GM18511 (cell line): Measurements from ENCODE around the gene BOLA1.
"Not testable (repeated sequence)": the region's sequence is repeated elsewhere in the genome, so short reads cannot be mapped to it uniquely, and the experiment has no call there.

Experiments used
- ATAC-seq: cut with Tn5 transposase; IDR thresholded peaks from one replicate; pipeline ENCODE4 v1.9.1; 2021; ENCODE audit warnings: mild to moderate bottlenecking, moderate library complexity; ENCODE audit not compliant: unreplicated experiment

Gene BOLA1

DNA sequence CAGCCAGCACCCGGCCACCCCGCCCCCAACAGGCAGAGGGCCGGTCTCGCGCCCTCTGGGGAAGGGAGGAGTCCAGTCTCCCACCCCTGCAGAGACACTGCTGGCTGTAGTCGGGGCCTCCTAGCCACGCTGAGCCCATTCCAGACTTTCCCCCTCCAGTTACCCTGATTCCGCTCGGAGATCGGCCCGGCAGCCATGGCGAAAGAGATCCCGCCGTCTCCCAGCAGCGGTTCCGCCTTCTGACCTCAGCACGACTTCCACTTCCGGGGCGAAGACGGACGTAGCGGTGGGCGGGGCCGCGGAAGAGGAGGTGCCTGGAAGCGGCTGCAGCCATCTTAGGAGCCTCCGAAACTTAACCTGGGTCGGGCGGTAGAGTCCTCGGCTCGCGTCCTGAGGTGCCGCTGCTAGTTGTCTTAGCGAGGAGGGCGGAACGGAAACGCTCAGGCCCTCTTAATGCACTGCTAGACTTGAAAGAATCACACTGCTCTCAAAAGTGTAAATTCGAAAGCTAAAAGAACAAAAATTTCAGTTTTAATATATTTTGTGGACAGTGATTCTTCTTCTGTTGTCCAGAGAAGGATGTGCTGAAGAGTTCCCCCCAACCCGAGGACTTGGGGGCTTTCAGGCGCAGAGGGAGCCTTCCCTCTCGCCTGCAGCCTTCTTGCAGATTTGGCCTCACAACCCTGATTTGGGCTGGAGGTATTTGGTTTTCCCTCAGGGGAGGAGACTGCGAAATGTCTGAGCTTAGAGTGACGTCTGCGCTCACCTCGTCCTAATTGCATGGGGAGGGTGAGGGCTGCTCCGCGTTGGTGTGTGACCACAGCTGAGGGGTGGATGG, 28.4 kb downstream of the BOLA1 start, which contains the start of gene SF3B4:
Gene SF3B4 (minus strand): TSS at position 241 of the 838 bp plus-strand sequence. CDS start 44 bp downstream, at position 197.
- ATAC-seq, result peak; percentile 96

DNA sequence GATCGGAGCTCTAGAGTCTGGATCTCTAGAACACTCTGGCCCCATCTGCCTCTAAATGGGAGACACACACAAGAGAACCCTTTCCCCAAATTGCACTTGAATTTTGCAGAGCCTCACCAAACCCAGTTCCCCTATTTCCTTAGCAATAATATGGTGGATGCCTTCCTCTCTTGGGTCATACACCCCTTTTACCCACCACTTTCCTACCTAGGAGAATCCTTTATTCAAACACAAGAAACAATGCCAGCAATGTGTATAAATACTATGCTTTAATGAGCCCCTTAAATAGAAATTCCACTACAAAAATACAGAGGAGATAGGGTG, 29.0 kb downstream of the BOLA1 start:
- no peak for ATAC-seq

DNA sequence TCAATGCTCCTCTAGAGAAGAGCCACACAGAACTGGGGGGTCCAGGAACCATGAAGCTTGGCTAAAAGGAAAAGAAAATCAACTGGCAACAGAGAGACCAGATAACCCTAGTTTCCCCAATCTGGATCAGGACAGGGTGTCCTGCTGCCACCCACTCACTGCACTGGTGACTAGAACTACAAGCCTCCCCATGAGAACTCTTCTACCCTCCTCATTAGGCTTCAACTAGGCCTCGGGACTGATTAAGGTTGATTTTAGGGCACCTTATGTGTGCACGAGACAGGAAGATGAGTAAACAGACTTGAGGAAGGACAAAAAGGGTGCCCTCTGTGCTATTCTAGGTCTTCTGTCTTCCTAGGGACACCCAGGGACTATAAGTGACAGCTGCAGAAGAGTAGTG, 30.5 kb downstream of the BOLA1 start:
- ATAC-seq, result no peak

- ATAC-seq, result no peak
These were observed 31.9 kb downstream of the BOLA1 start for GRCh38 chr1:149931212-149931790.

DNA sequence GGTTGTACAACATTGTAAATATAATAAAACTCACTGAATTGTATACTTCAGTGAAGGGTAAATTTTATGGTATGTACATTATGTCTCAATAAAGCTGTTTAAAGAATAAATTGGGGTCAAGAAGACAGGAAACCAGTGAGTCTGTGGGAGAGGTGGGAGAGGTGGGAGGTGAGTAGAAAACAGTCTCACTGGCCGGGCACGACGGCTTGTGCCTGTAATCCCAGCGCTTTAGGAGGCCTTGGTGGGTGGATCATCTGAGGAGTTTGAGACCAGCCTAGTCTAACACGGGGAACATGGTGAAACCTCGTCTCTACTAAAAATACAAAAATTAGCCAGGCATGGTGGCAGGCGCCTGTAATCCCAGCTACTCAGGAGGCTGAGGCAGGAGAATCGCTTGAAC, 33.1 kb downstream of the BOLA1 start:
- ATAC-seq, result no peak

- no peak for ATAC-seq
These were observed 33.8 kb downstream of the BOLA1 start for GRCh38 chr1:149933208-149933607.

GRCh38 chr1:149934356-149934755, 35.0 kb downstream of the BOLA1 start:
- ATAC-seq, result no peak

DNA sequence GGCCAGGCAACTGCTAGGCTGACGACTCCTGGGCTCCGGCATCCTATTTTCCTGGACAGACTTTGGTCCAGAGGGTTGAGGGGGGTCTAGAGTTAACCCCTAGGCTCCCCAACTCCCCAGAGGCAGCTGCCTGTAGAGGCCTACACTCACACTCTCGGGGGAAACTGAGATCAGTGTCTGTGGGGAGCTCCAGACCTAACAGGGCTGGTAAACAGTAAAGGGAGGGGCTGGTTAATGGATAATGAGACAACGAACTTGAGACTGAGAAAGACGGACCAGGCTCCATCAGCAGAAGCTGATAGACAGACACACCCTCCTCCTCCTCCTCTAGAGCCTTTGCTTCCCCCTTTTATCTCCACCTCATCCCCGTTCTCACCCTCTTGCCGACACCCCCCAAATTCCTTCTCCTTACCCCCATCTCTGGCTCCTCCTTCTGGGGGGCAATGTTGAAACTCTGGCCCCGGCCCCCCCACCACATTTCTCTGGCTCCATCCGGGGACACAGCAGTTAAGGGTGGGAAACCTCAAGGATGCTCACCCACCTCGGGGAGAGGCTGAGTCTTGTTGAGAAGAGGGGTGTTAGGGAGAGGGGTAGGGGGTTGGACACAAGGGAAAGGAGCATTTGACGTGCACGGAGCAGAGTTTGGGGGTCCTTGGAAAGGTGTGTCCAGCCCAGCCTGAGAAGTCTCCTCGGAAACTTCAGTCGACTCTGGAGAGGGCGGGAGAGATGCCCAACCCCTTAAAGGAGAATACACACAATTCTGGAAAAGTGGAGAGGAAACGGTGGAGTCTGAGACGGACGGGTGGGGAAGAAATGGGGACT, 37.0 kb downstream of the BOLA1 start, which contains the start of gene MTMR11:
Gene MTMR11 (minus strand): TSS at position 710 of the 822 bp plus-strand sequence. CDS start 232 bp downstream, at position 478.
- no peak for ATAC-seq

GRCh38 chr1:149936992-149937705, 37.8 kb downstream of the BOLA1 start:
- no peak for ATAC-seq

DNA sequence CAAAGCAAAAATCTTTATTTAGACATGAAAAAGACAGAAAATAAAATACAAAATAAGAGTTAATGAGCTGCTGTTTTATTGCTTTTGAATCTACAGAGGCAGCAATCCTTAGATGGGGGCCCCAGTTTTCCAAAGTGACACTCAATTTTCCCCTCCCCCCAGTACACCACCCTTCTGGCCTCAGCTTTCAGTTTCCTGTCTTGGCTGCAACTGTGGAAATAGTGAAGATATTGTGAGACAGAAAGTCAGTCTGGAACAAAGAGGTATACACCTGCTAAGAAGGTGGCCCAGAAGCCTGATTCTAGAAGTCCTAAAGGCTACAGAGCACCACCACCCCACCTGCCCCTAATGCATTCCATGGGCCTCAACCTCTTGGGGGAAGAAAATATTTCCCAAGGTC, 38.4 kb downstream of the BOLA1 start:
- ATAC-seq, result no peak

- ATAC-seq, result not testable (repeated sequence)
These were observed 39.3 kb downstream of the BOLA1 start for GRCh38 chr1:149938668-149939003.

- no peak for ATAC-seq
These were observed 41.1 kb downstream of the BOLA1 start for GRCh38 chr1:149940427-149940826.

DNA sequence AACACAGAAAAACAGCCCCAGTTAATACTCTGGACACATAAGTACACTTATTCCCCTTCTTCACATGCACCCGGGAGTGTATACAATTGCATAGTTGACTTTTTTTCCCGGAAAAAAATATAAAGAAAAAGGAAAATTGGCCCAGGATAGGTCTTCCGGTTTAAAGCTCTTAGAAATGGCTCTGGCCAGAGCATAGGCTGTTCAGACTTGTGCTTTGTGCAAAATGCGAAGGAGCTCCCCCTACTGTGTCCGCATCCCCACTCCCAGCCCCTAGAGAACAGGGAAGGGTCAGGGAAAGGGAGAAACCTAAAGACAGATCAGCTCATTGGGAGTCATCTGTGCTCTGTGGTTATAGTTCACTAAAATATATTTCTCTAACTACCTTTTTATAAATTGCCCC, 42.8 kb downstream of the BOLA1 start:
- no peak for ATAC-seq

DNA sequence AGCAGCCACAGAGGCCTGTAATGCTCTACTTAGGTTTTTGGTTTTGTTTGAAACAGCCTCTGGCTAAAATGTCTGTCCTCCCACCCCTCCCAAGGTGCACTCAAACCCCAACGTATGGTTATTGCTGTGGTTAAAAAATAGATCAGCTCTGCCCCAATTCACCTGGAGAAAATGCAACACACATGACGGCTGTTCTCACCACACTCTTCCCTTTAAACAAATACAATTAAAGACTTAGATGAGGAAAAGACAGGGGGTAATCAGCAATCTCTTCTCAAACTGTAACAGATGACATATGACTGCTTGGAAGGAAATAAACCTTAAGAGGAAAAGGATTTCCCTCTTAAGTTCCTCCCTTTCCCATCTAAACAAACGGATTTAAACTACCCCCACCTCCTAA, 43.5 kb downstream of the BOLA1 start:
- no peak for ATAC-seq

- no peak for ATAC-seq
These were observed 45.8 kb downstream of the BOLA1 start for GRCh38 chr1:149945206-149945605.

DNA sequence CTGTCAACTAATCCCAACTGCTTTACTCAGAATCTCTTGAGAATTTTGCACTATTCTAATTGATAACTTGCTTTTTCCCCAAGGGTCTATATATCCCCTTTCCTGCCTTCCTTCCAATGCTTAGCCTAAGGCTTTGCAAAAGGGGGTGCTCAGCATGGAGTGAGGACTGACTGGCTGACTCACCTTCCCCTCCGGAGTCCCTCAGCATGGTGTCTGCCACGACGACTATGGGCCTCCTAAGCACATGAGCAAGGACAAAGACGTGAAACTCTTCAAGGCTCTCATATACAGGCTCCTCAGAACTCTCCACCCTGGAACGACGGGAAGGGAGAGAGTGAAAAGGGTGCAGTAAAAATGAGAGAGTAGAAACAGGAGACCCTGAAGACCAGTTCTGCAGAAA, 50.5 kb downstream of the BOLA1 start:
- no peak for ATAC-seq
